Aorta (tissue), 5 donors: ENCODE measurements around the gene STRA8. TPM values are rescaled to one million over a fixed set of nuclear protein-coding genes. Genes with fewer than 3 reads are reported as not detected.

Source experiments
- ATAC-seq: fragments of 200-7000 bp; cut with Tn5 transposase; one replicate; pipeline ENCODE4 v1.9.1; 2022; ENCODE audit warnings: moderate library complexity; ENCODE audit not compliant: low FRiP score
- DNase-seq, 2 donors: peaks; one replicate each; pipeline ENCODE4 v3.0.0-alpha.2; 2020
- H3K27ac ChIP-seq, 2 donors: one replicate each; pipeline ENCODE4 v1.5.1; 2013; ENCODE audit warnings: low read length in 2 of 2, mild to moderate bottlenecking in 2 of 2, moderate library complexity in 2 of 2, control low read depth in 1 of 2, inconsistent platforms in 1 of 2, low read depth in 1 of 2
- H3K27me3 ChIP-seq, 2 donors: one replicate each; pipeline ENCODE4 v1.6.1; 2013; ENCODE audit warnings: control low read depth in 1 of 2, low read length in 1 of 2, mild to moderate bottlenecking in 1 of 2, moderate library complexity in 1 of 2; ENCODE audit not compliant: insufficient read depth in 2 of 2, control insufficient read depth in 1 of 2
- H3K36me3 ChIP-seq, 2 donors: one replicate each; pipeline ENCODE4 v1.6.1; 2013; ENCODE audit warnings: control low read depth in 1 of 2, low read length in 1 of 2, mild to moderate bottlenecking in 1 of 2; ENCODE audit not compliant: insufficient read depth in 2 of 2, control insufficient read depth in 1 of 2
- H3K4me1 ChIP-seq, 2 donors: one replicate each; pipeline ENCODE4 v1.6.1; 2013; ENCODE audit warnings: low read length in 2 of 2, control low read depth in 1 of 2, mild to moderate bottlenecking in 1 of 2, moderate library complexity in 1 of 2; ENCODE audit not compliant: insufficient read depth in 2 of 2, control insufficient read depth in 1 of 2
- H3K4me3 ChIP-seq, 2 donors: one replicate each; pipeline ENCODE4 v1.5.1; 2013; ENCODE audit warnings: low read length in 2 of 2, control low read depth in 1 of 2, mild to moderate bottlenecking in 1 of 2
- H3K9me3 ChIP-seq: one replicate; pipeline ENCODE4 v1.6.1; 2013; ENCODE audit warnings: mild to moderate bottlenecking, low read length; ENCODE audit not compliant: control insufficient read depth
- WGBS, 2 donors: extraction: QIAGEN DNeasy Blood & Tissue Kit; methylation state at CpG; one replicate each; pipeline ENCODE4 v1.1.7; 2013; 5-methylcytosine and 5-hydroxymethylcytosine counted together
- intact Hi-C, 2 donors: fragments of 100-400 bp; cut with DNase I; formaldehyde crosslinking; loops; one replicate each; pipeline versions ENCODE4 v1.14.2 to v1.15.0; 2022
- polyA plus RNA-seq, 2 donors: library from polyadenylated mRNA; stranded (reverse); fragments of 200-250 nt; gene quantifications; one replicate each; pipeline ENCODE4 v1.2.3, GENCODE V29; 2013
- total RNA-seq, 2 donors: library from RNA; stranded (reverse); fragmentation: NEBNext Ultra II Directional; extraction: Animal tissue kit (Norgen Biotek cat#: 25700); gene quantifications; one replicate each; pipeline ENCODE4 v1.2.1, GENCODE V29; 2021
- donor health status: healthy with polysubstance abuse.
- donor health status: Bipolar disorder and iron deficiency.
- donor health status: DM: no; HTN: no; CAD: no.
- donor health status: DM: no; HTN: no; CAD: no.
- donor health status: DM: yes; HTN: yes; CAD: no.

Gene STRA8
- total and polyA plus RNA-seq, 4 donors, result not detected

GRCh38 chr7:135199439-135199838 is 34.2 kb upstream of the STRA8 start:
- no peak overlapping the region for H3K4me3 ChIP-seq
- no peak overlapping the region for H3K27ac ChIP-seq
- H3K4me1 ChIP-seq, result no peaks in the 10 kb centered on the region
- peaks cover 0 to 10% of the 10 kb centered on the region in 2 donors for H3K36me3 ChIP-seq
- DNase-seq, result no peak
- no peak for ATAC-seq
- H3K9me3 ChIP-seq, result no peaks in the 10 kb centered on the region
- H3K27me3 ChIP-seq, result no peaks in the 10 kb centered on the region
- intact Hi-C loops, result no loop called here
- 88 to 89% methylated on average over 4 of the region's 4 CpGs for WGBS, 2 donors

- DNase-seq, result no peak
- 76 to 84% methylated on average over 3 of the region's 3 CpGs for WGBS, 2 donors
- H3K27ac ChIP-seq, result no peak overlapping the region
- H3K9me3 ChIP-seq, result no peaks in the 10 kb centered on the region
- H3K27me3 ChIP-seq, result no peaks in the 10 kb centered on the region
- H3K36me3 ChIP-seq, result peaks cover 0 to 11% of the 10 kb centered on the region in 2 donors
- H3K4me1 ChIP-seq, result peaks cover 0 to 4% of the 10 kb centered on the region in 2 donors
- no peak for ATAC-seq
- intact Hi-C loops, result no loop called here
- H3K4me3 ChIP-seq, result no peak overlapping the region
Measured at GRCh38 chr7:135200821-135201331, 32.8 kb upstream of the STRA8 start.

- Histone ChIP-seq H3K4me1 (peaks cover 0 to 4% of the 10 kb centered on the region in 2 donors), H3K9me3 (no peaks in the 10 kb centered on the region), H3K36me3 (peaks cover 0 to 10% of the 10 kb centered on the region in 2 donors), H3K4me3 (no peak overlapping the region), H3K27me3 (no peaks in the 10 kb centered on the region), H3K27ac (no peak overlapping the region)
- no peak for DNase-seq
- intact Hi-C loops, result no loop called here
- no peak for ATAC-seq
- 83 to 84% methylated on average over 2 of the region's 2 CpGs for WGBS, 2 donors
Measured at GRCh38 chr7:135201350-135201749, 32.3 kb upstream of the STRA8 start.

GRCh38 chr7:135204341-135204749 is 29.3 kb upstream of the STRA8 start:
- peak overlapping the region in 1 of 2 donors; percentile 63 for H3K27ac ChIP-seq
- no peak overlapping the region for H3K4me3 ChIP-seq
- peak; percentile 46 for ATAC-seq
- no peaks in the 10 kb centered on the region for H3K27me3 ChIP-seq
- WGBS, 2 donors, result 40 to 56% methylated on average over 6 of the region's 6 CpGs
- peaks cover 0 to 6% of the 10 kb centered on the region in 2 donors for H3K36me3 ChIP-seq
- peaks cover 0 to 4% of the 10 kb centered on the region in 2 donors for H3K4me1 ChIP-seq
- intact Hi-C loops, result no loop called here
- DNase-seq, result peak in 1 of 2 donors; percentile 67
- H3K9me3 ChIP-seq, result no peaks in the 10 kb centered on the region

GRCh38 chr7:135204876-135205275 is 28.8 kb upstream of the STRA8 start:
- no peak for ATAC-seq
- Histone ChIP-seq H3K9me3 (no peaks in the 10 kb centered on the region), H3K27me3 (no peaks in the 10 kb centered on the region), H3K27ac (peak overlapping the region in 1 of 2 donors; percentile 65), H3K4me1 (peaks cover 0 to 4% of the 10 kb centered on the region in 2 donors), H3K36me3 (peaks cover 0 to 6% of the 10 kb centered on the region in 2 donors), H3K4me3 (no peak overlapping the region)
- DNase-seq, result no peak
- intact Hi-C loops, result no loop called here
- 54 to 69% methylated on average over 5 of the region's 5 CpGs for WGBS, 2 donors

- DNase-seq (no peak), ATAC-seq (no peak)
- H3K27me3 ChIP-seq, result no peaks in the 10 kb centered on the region
- intact Hi-C loops, result no loop called here
- H3K9me3 ChIP-seq, result no peaks in the 10 kb centered on the region
- no peak overlapping the region for H3K4me3 ChIP-seq
- H3K36me3 ChIP-seq, result peaks cover 0 to 4% of the 10 kb centered on the region in 2 donors
- peaks cover 0 to 4% of the 10 kb centered on the region in 2 donors for H3K4me1 ChIP-seq
- no peak overlapping the region for H3K27ac ChIP-seq
- 95 to 98% methylated on average over 8 of the region's 8 CpGs for WGBS, 2 donors
Measured at GRCh38 chr7:135205850-135206249, 27.8 kb upstream of the STRA8 start.

GRCh38 chr7:135206941-135207391 is 26.7 kb upstream of the STRA8 start:
- intact Hi-C loops, result no loop called here
- 92% methylated on average over 7 of the region's 7 CpGs for WGBS, 2 donors
- H3K4me1 ChIP-seq, result peaks cover 0 to 4% of the 10 kb centered on the region in 2 donors

GRCh38 chr7:135207406-135208101 is 26.1 kb upstream of the STRA8 start:
- H3K27ac ChIP-seq, result no peak overlapping the region
- no peak overlapping the region for H3K4me3 ChIP-seq
- DNase-seq (no peak), ATAC-seq (no peak)
- H3K36me3 ChIP-seq, result peaks cover 0 to 4% of the 10 kb centered on the region in 2 donors
- H3K27me3 ChIP-seq, result no peaks in the 10 kb centered on the region
- intact Hi-C loops, result no loop called here
- H3K9me3 ChIP-seq, result no peaks in the 10 kb centered on the region
- peaks cover 0 to 4% of the 10 kb centered on the region in 2 donors for H3K4me1 ChIP-seq
- WGBS, 2 donors, result 85 to 90% methylated on average over 8 of the region's 8 CpGs

More at GRCh38 chr7:135206941-135207391, 26.7 kb upstream of the STRA8 start:
- no peaks in the 10 kb centered on the region for H3K27me3 ChIP-seq
- no peak overlapping the region for H3K27ac ChIP-seq
- H3K9me3 ChIP-seq, result no peaks in the 10 kb centered on the region
- DNase-seq (no peak), ATAC-seq (no peak)
- H3K4me3 ChIP-seq, result no peak overlapping the region
- peaks cover 0 to 4% of the 10 kb centered on the region in 2 donors for H3K36me3 ChIP-seq
